Ovary (tissue), 3 donors: ENCODE measurements around the gene ADAMTS5.

Experiments used
- POLR2A ChIP-seq: fragments of 450-650 bp; IDR thresholded peaks from one replicate; pipeline ENCODE4 v1.6.1; 2017; ENCODE audit warnings: antibody characterized with exemption, mild to moderate bottlenecking, moderate library complexity
- TF ChIP-seq, protein P1 (sequence below), 3 donors: fragments of 450-650 bp in 2 of 3; fragments of 200-600 bp in 1 of 3; IDR thresholded peaks; one replicate each; pipeline versions ENCODE4 v1.5.1 to v1.8.0; 2016 to 2022; ENCODE audit warnings: antibody characterized with exemption in 3 of 3, mild to moderate bottlenecking in 1 of 3
- donor health status: DM: no; HTN: no; CAD: no.

DNA sequence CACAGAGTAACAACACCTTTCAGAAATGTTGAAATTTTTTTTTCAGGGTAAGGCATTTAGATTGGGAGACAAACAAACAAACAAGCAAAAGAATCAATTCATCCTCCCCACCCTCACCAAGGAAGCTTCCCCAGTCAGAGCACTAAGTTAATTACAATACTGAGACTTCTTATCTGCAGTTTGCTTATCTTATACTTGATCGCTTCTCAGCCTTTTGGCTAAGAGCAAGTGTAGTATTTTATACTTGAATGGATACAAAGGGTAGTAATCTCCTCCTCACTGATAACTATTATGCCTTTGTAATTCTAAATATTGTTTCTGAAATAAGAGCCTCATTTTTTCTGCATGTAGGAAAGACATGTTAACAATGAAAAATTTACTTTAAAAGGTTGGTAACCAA, 54.4 kb downstream of the ADAMTS5 start:
- TF ChIP-seq POLR2A = no peak
- TF ChIP-seq, protein P1, sequence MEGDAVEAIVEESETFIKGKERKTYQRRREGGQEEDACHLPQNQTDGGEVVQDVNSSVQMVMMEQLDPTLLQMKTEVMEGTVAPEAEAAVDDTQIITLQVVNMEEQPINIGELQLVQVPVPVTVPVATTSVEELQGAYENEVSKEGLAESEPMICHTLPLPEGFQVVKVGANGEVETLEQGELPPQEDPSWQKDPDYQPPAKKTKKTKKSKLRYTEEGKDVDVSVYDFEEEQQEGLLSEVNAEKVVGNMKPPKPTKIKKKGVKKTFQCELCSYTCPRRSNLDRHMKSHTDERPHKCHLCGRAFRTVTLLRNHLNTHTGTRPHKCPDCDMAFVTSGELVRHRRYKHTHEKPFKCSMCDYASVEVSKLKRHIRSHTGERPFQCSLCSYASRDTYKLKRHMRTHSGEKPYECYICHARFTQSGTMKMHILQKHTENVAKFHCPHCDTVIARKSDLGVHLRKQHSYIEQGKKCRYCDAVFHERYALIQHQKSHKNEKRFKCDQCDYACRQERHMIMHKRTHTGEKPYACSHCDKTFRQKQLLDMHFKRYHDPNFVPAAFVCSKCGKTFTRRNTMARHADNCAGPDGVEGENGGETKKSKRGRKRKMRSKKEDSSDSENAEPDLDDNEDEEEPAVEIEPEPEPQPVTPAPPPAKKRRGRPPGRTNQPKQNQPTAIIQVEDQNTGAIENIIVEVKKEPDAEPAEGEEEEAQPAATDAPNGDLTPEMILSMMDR (IDR thresholded peaks at IDR 0.05) = no peak
